K562 (cell line): ENCODE measurements around the gene SULT2B1. TPM values are rescaled to one million over a fixed set of nuclear protein-coding genes. Genes with fewer than 3 reads are reported as not detected.

ENCODE experiments used
- ATF7 ChIP-seq: fragments of 450-650 bp; IDR thresholded peaks from 2 replicates; pipeline ENCODE4 v1.7.1; 2014; ENCODE audit warnings: mild to moderate bottlenecking, moderate library complexity
- BRF2 ChIP-seq: IDR thresholded peaks from 3 replicates; pipeline ENCODE4 v1.6.1; 2011; ENCODE audit warnings: borderline replicate concordance, mild to moderate bottlenecking; ENCODE audit not compliant: insufficient read length, insufficient read depth
- CBX5 ChIP-seq: IDR thresholded peaks from 2 replicates; pipeline ENCODE4 v1.6.1; 2014; ENCODE audit warnings: low read depth, borderline replicate concordance
- CC2D1A ChIP-seq: fragments of 450-650 bp; IDR thresholded peaks from 2 replicates; pipeline ENCODE4 v1.6.1; 2017; ENCODE audit warnings: mild to moderate bottlenecking
- CHCHD3 ChIP-seq: fragments of 250-450 bp; sonication (Bioruptor Pico); IDR thresholded peaks from 2 replicates; pipeline ENCODE4 v2.1.2; 2022; ENCODE audit warnings: mild to moderate bottlenecking
- CREM ChIP-seq: IDR thresholded peaks from 2 replicates; pipeline ENCODE4 v1.6.1; 2014; ENCODE audit warnings: antibody characterized with exemption, low read depth
- GABPA ChIP-seq: fragments of 200-800 bp; sonication (Bioruptor generic); conservative IDR thresholded peaks from 2 replicates; pipeline ENCODE4 v1.6.1; 2016; ENCODE audit warnings: low read depth, missing genetic modification characterization, missing compliant biosample characterization
- GTF3C2 ChIP-seq: IDR thresholded peaks from 3 replicates; pipeline ENCODE4 v1.6.1; 2011; ENCODE audit warnings: borderline replicate concordance, mild to moderate bottlenecking, moderate library complexity; ENCODE audit not compliant: insufficient read length; ENCODE audit errors: extremely low read depth
- HDAC2 ChIP-seq: fragments of 450-650 bp; IDR thresholded peaks from 2 replicates; pipeline ENCODE4 v1.6.1; 2016; ENCODE audit warnings: mild to moderate bottlenecking
- JUND ChIP-seq, 2 experiments: IDR thresholded peaks; 2 replicates in 1 of 2; 3 replicates in 1 of 2; pipeline ENCODE4 v1.6.1; 2011; ENCODE audit warnings: borderline replicate concordance in 2 of 2, low read depth in 2 of 2, low read length in 2 of 2, improper control_type of control experiment in 1 of 2, missing biosample characterization in 1 of 2, missing genetic modification characterization in 1 of 2, missing genetic modification reagents in 1 of 2
- MAZ ChIP-seq, 2 experiments: fragments of 450-650 bp in 1 of 2; sonication (generic) in 1 of 2; formaldehyde crosslinking; IDR thresholded peaks in 1 of 2; conservative IDR thresholded peaks in 1 of 2; 2 replicates each; pipeline versions ENCODE4 v1.4.0 to v1.5.0; 2020; ENCODE audit warnings: mild to moderate bottlenecking in 1 of 2, missing genetic modification reagents in 1 of 2
- PHB2 ChIP-seq: fragments of 450-650 bp; IDR thresholded peaks from 2 replicates; pipeline ENCODE4 v1.6.1; 2017; ENCODE audit warnings: low read depth
- SREBF2 ChIP-seq: sonication (generic); formaldehyde crosslinking; IDR thresholded peaks from 2 replicates; pipeline ENCODE4 v1.4.0; 2020; ENCODE audit warnings: mild to moderate bottlenecking, missing genetic modification reagents
- SRSF7 ChIP-seq: fragments of 200-400 bp; formaldehyde crosslinking; optimal IDR thresholded peaks from 2 replicates; pipeline ENCODE3; 2017; ENCODE audit warnings: mild to moderate bottlenecking, low read depth, low read length
- STAG1 ChIP-seq: sonication (generic); formaldehyde crosslinking; IDR thresholded peaks from 2 replicates; pipeline ENCODE4 v1.5.0; 2020; ENCODE audit warnings: missing genetic modification reagents, borderline replicate concordance
- TARDBP ChIP-seq: fragments of 450-650 bp; IDR thresholded peaks from 2 replicates; pipeline ENCODE4 v1.6.1; 2016
- TOE1 ChIP-seq, 2 experiments: fragments of 450-650 bp in 1 of 2; sonication (generic) in 1 of 2; formaldehyde crosslinking in 1 of 2; IDR thresholded peaks; 2 replicates each; pipeline versions ENCODE4 v1.7.1 to v1.8.0; 2016 to 2022; ENCODE audit warnings: borderline replicate concordance in 2 of 2, mild to moderate bottlenecking in 2 of 2, antibody characterized with exemption in 1 of 2, inconsistent platforms in 1 of 2, low read depth in 1 of 2, missing genetic modification reagents in 1 of 2, moderate library complexity in 1 of 2
- ZC3H11A ChIP-seq: IDR thresholded peaks from 2 replicates; pipeline ENCODE4 v1.6.1; 2012; ENCODE audit warnings: low read depth, low read length, improper control_type of control experiment
- ZFP1 ChIP-seq: fragments of 450-650 bp; formaldehyde crosslinking; IDR thresholded peaks from 2 replicates; pipeline ENCODE4 v1.4.0; 2020; ENCODE audit warnings: mild to moderate bottlenecking, mixed read lengths
- ZNF717 ChIP-seq: fragments of 250-450 bp; sonication (Bioruptor Pico); IDR thresholded peaks from 2 replicates; pipeline ENCODE4 v1.5.0; 2021
- ZSCAN32 ChIP-seq: fragments of 450-650 bp; formaldehyde crosslinking; IDR thresholded peaks from 2 replicates; pipeline ENCODE4 v1.4.0; 2020; ENCODE audit warnings: mild to moderate bottlenecking, moderate library complexity
- polyA plus RNA-seq, 8 experiments: library from polyadenylated mRNA; depleted of rRNA in 4 of 8; stranded (reverse) in 5 of 8; unstranded in 3 of 8; fragments of >200 nt; fragmentation: Nextera tagmentation in 2 of 8; fragmentation: Illumina TruSeq in 1 of 8; extraction: Ambion mirVana in 2 of 8; extraction: Trizol in 1 of 8; gene quantifications; 2 replicates each; pipeline versions ENCODE4 v1.2.1 to v1.2.3, GENCODE V29; 2011 to 2014; ENCODE audit warnings: inconsistent platforms in 1 of 8, missing spikeins in 1 of 8
- total RNA-seq, 7 experiments: library from RNA; depleted of rRNA in 6 of 7; stranded (reverse); fragments of >200 nt in 6 of 7; fragmentation: Illumina TruSeq in 2 of 7; extraction: Trizol in 2 of 7; gene quantifications; 2 replicates each; pipeline versions ENCODE4 v1.2.1 to v1.2.3, GENCODE V29; 2011 to 2021; ENCODE audit warnings: low replicate concordance in 1 of 7
- TF ChIP-seq, protein P1 (sequence below): fragments of 250-450 bp; sonication (Bioruptor Pico); IDR thresholded peaks from 2 replicates; pipeline ENCODE4 v1.4.0; 2020; ENCODE audit warnings: mild to moderate bottlenecking, moderate library complexity, borderline replicate concordance

The SULT2B1 gene
- total and polyA plus RNA-seq, 9 of the 15 experiments (the other 6 are each of a cell fraction or from before 2014, with no cell fraction given), result 0.09 to 0.62 (median 0.22) TPM; not detected in 2

GRCh38 chr19:48632692-48633147 lies 80.7 kb downstream of the SULT2B1 start (continued):
- TF ChIP-seq CHCHD3, result no peak
- TF ChIP-seq CREM, result no peak
- no peak for TF ChIP-seq CC2D1A
- TF ChIP-seq ATF7, result 0 out of 2 replicates have a peak, but pooled peaks have one; percentile 19
- TF ChIP-seq GABPA (tag), result no peak
- no peak for TF ChIP-seq ZFP1
- TF ChIP-seq ZNF717 (CRISPR knock-in tag), result no peak
- TF ChIP-seq JUND (IDR thresholded peaks at IDR 0.05; ENCODE audit: borderline replicate concordance, low read depth, low read length), result peak; percentile 62; the same call in 1 of the 2 replicates
- no peak; the same call in 2 of the 3 replicates for TF ChIP-seq JUND (tag; IDR thresholded peaks at IDR 0.05; ENCODE audit: borderline replicate concordance, low read depth, low read length)
- TF ChIP-seq ZSCAN32 (CRISPR knock-in tag), result no peak
- no peak for TF ChIP-seq TOE1 (IDR thresholded peaks at IDR 0.05; ENCODE audit: borderline replicate concordance)
- TF ChIP-seq TOE1 (CRISPR knock-in tag; IDR thresholded peaks at IDR 0.05; ENCODE audit: borderline replicate concordance, low read depth), result no peak
- no peak for TF ChIP-seq GTF3C2
- TF ChIP-seq ZC3H11A, result no peak
- no peak for TF ChIP-seq SRSF7
- 0 out of 2 replicates have a peak, but pooled peaks have one; percentile 49 for TF ChIP-seq HDAC2
- TF ChIP-seq BRF2, result no peak
- TF ChIP-seq CBX5, result no peak
- no peak for TF ChIP-seq STAG1 (CRISPR knock-in tag)
- TF ChIP-seq, protein P1, sequence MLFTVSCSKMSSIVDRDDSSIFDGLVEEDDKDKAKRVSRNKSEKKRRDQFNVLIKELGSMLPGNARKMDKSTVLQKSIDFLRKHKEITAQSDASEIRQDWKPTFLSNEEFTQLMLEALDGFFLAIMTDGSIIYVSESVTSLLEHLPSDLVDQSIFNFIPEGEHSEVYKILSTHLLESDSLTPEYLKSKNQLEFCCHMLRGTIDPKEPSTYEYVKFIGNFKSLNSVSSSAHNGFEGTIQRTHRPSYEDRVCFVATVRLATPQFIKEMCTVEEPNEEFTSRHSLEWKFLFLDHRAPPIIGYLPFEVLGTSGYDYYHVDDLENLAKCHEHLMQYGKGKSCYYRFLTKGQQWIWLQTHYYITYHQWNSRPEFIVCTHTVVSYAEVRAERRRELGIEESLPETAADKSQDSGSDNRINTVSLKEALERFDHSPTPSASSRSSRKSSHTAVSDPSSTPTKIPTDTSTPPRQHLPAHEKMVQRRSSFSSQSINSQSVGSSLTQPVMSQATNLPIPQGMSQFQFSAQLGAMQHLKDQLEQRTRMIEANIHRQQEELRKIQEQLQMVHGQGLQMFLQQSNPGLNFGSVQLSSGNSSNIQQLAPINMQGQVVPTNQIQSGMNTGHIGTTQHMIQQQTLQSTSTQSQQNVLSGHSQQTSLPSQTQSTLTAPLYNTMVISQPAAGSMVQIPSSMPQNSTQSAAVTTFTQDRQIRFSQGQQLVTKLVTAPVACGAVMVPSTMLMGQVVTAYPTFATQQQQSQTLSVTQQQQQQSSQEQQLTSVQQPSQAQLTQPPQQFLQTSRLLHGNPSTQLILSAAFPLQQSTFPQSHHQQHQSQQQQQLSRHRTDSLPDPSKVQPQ (CRISPR knock-in tag), result no peak
- no peak for TF ChIP-seq PHB2
- TF ChIP-seq MAZ (CRISPR knock-in tag; conservative IDR thresholded peaks at IDR 0.05 in 1 of 2, IDR thresholded peaks at IDR 0.05 in 1 of 2), result peak in 1 of 2 experiments; percentile 19; a peak in 1 of 4 replicates
- TF ChIP-seq SREBF2, result no peak
- no peak for TF ChIP-seq TARDBP
